Stimulated activated memory B cell treated with anti-CD40 and anti-IgM and Interleukin-4, amounts not matched to agents 10 μg/mL and 1 μg/mL and 100 μg/mL, for 72 hours (primary cell): Measurements from ENCODE around the gene EEF1G.
"Not testable (repeated sequence)": the region's sequence is repeated elsewhere in the genome, so short reads cannot be mapped to it uniquely, and the experiment has no call there.

Experiments
- ATAC-seq: fragments of 150-1000 bp; cut with Tn5 transposase; 2 replicates; pipeline ENCODE4 v1.10.0; 2021
- H3K27ac Mint-ChIP-seq: one replicate; pipeline ENCODE4 v1.8.0; 2022; ENCODE audit warnings: mild to moderate bottlenecking, mixed read lengths
- H3K27me3 Mint-ChIP-seq: one replicate; pipeline ENCODE4 v1.8.0; 2022; ENCODE audit warnings: mixed read lengths
- H3K36me3 Mint-ChIP-seq: one replicate; pipeline ENCODE4 v1.8.0; 2022; ENCODE audit warnings: mixed read lengths
- H3K4me1 Mint-ChIP-seq: one replicate; pipeline ENCODE4 v1.8.0; 2022; ENCODE audit warnings: mixed read lengths
- H3K4me3 Mint-ChIP-seq: one replicate; pipeline ENCODE4 v1.8.0; 2022; ENCODE audit warnings: mild to moderate bottlenecking, moderate library complexity, mixed read lengths
- H3K9me3 Mint-ChIP-seq: one replicate; pipeline ENCODE4 v1.8.0; 2022; ENCODE audit warnings: mixed read lengths

Gene EEF1G, protein sequence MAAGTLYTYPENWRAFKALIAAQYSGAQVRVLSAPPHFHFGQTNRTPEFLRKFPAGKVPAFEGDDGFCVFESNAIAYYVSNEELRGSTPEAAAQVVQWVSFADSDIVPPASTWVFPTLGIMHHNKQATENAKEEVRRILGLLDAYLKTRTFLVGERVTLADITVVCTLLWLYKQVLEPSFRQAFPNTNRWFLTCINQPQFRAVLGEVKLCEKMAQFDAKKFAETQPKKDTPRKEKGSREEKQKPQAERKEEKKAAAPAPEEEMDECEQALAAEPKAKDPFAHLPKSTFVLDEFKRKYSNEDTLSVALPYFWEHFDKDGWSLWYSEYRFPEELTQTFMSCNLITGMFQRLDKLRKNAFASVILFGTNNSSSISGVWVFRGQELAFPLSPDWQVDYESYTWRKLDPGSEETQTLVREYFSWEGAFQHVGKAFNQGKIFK

DNA sequence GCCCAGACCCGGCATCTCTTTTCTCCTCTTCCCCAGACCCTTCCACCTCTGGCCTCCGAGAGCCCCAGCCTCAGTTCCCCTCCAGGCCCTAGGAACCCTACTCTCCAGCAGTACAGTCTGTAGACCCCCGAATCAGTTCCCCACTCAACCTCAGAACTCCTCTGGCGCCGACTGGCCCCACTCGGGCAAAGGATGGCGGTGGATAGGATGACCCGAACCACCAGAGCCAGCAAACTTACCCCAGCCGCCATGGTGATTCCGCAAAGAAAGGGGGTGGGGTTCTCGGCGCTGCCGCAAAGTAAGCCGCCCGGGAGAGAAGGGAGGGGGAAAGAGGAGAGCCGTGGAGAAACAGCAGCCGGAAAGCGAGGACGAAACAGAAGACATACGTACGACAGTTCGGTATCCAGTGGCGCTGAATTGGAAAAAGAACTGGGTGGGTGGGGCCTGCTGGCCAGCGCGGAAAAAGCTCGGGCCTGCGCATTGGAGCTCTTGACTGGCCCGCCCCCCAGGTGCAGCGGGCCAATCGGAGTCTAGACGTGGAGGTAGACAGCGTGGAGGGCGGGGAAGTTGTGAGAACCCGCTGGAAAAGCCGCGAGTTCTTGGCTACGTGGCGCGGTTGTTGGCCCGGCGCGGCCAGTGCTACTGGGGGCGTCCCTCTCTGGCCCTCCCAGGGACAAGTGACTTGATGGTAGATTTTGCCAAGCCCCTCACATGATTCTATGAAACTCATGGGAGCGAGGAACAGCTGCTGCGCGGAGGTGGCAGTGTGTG, at the start of gene EEF1G:
Gene EEF1G (minus strand): TSS at position 300 of the 771 bp plus-strand sequence. CDS start 49 bp downstream, at position 251.
- peak within 1 kb of the TSS; percentile 98 for H3K27ac Mint-ChIP-seq
- H3K9me3 Mint-ChIP-seq = no peaks in the 10 kb centered on the region
- peaks cover 53% of the 10 kb centered on the region for H3K4me1 Mint-ChIP-seq
- H3K36me3 Mint-ChIP-seq = peaks cover 69% of the 10 kb centered on the region
- H3K27me3 Mint-ChIP-seq = no peaks in the 10 kb centered on the region
- peak within 1 kb of the TSS; percentile 98 for H3K4me3 Mint-ChIP-seq
- peak; percentile 95 for ATAC-seq

DNA sequence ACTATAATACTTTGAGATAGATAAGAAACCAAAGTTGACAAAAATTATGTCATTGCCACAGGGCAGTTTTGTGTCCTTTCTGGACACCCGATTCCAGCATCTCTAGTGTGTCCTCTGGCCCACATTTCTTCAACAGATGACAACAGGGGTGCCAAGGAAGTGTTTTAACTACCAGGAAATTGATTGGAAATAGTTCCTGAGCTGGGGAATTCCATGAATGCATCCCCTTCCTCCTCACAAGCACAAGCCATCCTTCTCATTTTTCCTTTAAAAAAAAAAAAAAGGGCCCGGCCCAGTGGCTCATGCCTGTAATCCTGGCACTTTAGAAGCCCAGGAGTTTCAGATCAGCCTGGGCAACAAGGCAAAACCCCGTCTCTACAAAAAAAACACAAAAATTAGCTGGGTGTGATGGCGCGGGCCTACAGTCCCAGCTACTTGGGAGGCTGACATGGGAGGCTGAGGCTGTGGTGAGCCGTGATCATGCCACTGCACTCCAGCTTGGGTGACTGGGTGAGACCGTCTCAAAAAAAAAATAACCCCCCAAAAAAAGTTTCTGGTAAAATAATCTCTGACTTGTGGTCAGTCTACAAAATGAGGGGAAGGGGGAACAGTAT, 48.9 kb upstream of the EEF1G start:
- Mint-ChIP-seq H3K4me1 (peaks cover 16% of the 10 kb centered on the region), H3K27ac (peak overlapping the region; percentile 90), H3K9me3 (no peaks in the 10 kb centered on the region), H3K27me3 (no peaks in the 10 kb centered on the region), H3K36me3 (peaks cover 23% of the 10 kb centered on the region), H3K4me3 (peak overlapping the region; percentile 93)
- ATAC-seq = no peak

DNA sequence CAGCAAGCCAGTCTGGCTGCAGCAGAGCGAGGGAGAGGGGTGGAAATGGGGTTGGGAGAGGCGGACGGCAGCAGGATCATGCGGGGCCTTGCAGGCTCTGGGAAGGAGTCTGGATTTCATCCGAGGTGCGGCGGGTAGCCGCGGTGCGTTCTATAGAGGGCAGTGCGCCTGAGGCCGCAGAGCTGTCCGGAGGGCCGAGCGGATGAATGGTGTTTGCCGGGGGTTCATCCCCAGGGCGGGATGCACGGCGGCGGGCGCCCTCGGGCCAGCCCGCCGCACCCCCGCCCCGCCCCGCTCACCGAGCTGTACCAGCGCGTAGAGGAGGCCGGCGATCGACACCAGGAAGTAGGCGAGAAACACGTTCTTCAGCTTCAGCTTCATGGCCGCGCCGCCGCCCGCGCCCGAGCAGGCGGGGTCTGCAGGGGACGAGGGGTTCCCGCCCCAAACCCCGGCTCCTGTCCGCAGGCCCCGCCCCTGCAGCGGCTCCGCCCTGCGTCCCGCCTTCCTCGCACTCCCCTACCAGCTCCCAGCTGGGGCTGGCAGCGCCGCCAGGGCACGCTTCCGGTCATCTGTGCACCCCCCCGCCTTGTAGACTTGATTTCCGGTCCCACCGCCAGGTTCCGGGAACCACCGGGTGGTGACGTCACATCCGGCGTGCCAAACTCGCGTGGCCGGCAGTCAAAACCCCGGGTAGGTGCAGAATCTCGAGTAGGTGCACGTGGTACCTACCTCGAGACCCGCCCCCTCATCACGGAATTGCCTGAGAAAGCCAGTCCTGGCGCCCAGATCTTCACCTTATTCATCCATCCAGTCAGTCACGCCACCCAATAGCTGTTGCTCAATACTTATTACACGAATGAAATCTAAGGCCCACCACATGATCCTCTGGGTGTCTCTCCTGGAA, 48.1 kb upstream of the EEF1G start, which contains the start of gene B3GAT3:
Gene B3GAT3 (minus strand): TSS at position 420 of the 904 bp plus-strand sequence. CDS start 39 bp downstream, at position 381.
- Mint-ChIP-seq H3K27me3 (no peaks in the 10 kb centered on the region), H3K9me3 (no peaks in the 10 kb centered on the region), H3K36me3 (peaks cover 24% of the 10 kb centered on the region), H3K4me3 (peak within 1 kb of the TSS; percentile 93), H3K4me1 (peaks cover 16% of the 10 kb centered on the region), H3K27ac (peak within 1 kb of the TSS; percentile 90)
- peak; percentile 99 for ATAC-seq

DNA sequence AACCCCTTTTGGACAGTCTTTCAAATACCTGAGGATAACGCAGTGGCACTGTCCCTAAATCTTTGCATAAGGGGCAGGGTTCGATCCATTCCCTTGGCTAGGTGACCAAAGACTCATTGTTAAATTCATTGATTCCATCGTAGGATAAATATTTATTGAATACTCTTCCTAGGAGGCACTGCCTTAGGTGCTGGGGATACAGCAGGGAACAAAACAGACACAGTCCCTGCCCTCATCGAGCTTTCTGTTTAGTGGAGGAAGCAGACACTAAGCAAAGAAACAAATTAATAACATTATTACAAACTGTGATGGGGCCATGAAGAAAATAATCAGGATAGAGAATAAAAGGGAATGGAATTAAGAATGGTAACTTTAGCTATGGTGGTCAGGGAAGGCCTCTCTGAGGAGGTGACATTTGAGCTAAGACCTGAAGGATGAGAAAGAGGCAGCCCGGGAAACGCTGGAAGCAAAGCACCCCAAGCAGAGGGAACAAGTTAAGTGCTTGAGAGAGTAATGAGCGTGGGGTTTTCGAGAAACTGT, 47.4 kb upstream of the EEF1G start:
- peak overlapping the region; percentile 93 for H3K4me3 Mint-ChIP-seq
- peak overlapping the region; percentile 90 for H3K27ac Mint-ChIP-seq
- no peaks in the 10 kb centered on the region for H3K9me3 Mint-ChIP-seq
- no peaks in the 10 kb centered on the region for H3K27me3 Mint-ChIP-seq
- peaks cover 16% of the 10 kb centered on the region for H3K4me1 Mint-ChIP-seq
- H3K36me3 Mint-ChIP-seq = peaks cover 24% of the 10 kb centered on the region
- ATAC-seq = no peak

DNA sequence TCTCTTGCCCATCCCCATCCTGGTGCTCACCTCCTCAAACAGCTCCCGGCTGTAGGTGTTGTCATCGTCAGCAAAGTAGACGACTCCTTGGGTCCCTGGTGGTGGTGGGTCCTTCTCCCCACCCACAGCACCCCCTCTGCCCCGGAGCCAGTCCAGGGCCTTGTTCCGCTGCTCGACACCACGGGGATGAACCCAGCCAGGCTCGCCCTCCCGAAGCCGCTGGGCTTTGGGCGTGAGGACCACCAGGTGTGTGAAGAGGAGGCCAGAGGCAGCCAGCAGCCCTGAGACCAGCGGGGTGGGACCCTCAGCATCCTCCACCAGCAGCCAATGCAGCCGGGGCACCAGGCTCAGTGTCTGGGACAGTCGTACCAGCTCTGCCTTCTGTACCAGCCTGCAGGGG, 43.3 kb upstream of the EEF1G start:
- H3K27ac Mint-ChIP-seq = peak overlapping the region; percentile 51
- H3K36me3 Mint-ChIP-seq = peaks cover 22% of the 10 kb centered on the region
- ATAC-seq, H3K27me3 Mint-ChIP-seq, H3K4me3 Mint-ChIP-seq, H3K9me3 Mint-ChIP-seq: not testable (repeated sequence)
- peaks cover 17% of the 10 kb centered on the region for H3K4me1 Mint-ChIP-seq

DNA sequence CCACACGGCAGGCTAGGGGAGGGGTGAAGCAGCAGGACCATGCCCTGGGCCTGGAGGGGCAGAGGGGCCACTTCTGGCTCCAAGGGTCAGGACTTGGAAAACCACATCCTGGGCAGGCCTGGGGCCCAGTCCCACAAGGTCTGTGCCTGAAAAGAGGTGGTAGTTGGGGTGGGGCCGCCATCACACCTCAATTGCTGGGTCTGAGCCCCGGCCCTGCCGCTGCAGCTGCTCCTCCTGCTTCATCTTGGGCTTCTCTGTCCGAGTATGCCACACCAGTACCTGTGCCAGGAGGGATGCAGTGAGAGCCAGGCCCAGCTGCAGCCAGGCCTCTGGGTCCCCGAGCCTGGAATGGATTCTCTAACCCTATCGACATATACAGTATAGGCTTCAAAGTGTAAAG, 41.8 kb upstream of the EEF1G start:
- ATAC-seq = no peak
- Mint-ChIP-seq H3K27ac (no peak overlapping the region), H3K4me3 (no peak overlapping the region), H3K36me3 (peaks cover 22% of the 10 kb centered on the region), H3K9me3 (no peaks in the 10 kb centered on the region), H3K4me1 (peaks cover 21% of the 10 kb centered on the region), H3K27me3 (no peaks in the 10 kb centered on the region)

DNA sequence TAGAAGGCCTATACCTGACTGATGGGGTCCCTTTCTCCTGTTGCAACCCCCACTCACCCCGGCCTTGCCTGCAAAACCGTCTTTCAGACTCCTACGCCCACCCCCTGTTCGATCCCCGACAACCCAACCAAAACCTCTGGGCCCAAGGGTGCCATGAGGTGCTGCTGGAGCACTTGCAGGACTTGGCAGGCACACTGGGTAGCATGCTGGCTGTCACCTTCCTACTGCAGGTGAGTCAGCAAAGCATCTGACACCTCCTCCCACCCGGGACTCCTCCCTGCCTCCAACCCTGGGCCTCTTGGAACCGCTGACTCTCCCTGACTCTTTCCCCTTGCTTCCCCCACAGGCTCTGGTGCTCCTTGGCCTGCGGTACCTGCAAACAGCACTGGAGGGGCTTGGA, 40.6 kb upstream of the EEF1G start:
- no peak for ATAC-seq
- Mint-ChIP-seq H3K27ac (peak overlapping the region; percentile 94), H3K4me3 (no peak overlapping the region), H3K4me1 (peaks cover 23% of the 10 kb centered on the region), H3K27me3 (no peaks in the 10 kb centered on the region), H3K36me3 (peaks cover 25% of the 10 kb centered on the region), H3K9me3 (no peaks in the 10 kb centered on the region)

DNA sequence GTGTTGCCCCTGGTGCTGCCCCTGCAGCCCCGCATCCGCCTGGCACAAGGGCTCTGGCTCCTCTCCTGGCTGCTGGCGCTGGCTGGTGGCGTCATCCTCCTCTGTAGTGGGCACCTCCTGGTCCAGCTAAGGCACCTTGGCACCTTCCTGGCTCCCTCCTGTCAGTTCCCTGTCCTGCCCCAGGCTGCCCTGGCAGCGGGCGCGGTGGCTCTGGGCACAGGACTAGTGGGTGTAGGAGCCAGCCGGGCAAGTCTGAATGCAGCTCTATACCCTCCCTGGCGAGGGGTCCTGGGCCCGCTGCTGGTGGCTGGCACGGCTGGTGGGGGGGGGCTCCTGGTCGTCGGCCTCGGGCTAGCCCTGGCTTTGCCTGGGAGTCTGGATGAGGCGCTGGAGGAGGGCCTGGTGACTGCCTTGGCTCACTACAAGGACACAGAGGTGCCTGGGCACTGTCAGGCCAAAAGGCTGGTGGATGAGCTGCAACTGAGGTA, 39.6 kb upstream of the EEF1G start:
- Mint-ChIP-seq H3K9me3 (no peaks in the 10 kb centered on the region), H3K36me3 (peaks cover 33% of the 10 kb centered on the region), H3K27ac (peak overlapping the region; percentile 94), H3K27me3 (no peaks in the 10 kb centered on the region), H3K4me1 (peaks cover 31% of the 10 kb centered on the region), H3K4me3 (peak overlapping the region; percentile 66)
- ATAC-seq = no peak

DNA sequence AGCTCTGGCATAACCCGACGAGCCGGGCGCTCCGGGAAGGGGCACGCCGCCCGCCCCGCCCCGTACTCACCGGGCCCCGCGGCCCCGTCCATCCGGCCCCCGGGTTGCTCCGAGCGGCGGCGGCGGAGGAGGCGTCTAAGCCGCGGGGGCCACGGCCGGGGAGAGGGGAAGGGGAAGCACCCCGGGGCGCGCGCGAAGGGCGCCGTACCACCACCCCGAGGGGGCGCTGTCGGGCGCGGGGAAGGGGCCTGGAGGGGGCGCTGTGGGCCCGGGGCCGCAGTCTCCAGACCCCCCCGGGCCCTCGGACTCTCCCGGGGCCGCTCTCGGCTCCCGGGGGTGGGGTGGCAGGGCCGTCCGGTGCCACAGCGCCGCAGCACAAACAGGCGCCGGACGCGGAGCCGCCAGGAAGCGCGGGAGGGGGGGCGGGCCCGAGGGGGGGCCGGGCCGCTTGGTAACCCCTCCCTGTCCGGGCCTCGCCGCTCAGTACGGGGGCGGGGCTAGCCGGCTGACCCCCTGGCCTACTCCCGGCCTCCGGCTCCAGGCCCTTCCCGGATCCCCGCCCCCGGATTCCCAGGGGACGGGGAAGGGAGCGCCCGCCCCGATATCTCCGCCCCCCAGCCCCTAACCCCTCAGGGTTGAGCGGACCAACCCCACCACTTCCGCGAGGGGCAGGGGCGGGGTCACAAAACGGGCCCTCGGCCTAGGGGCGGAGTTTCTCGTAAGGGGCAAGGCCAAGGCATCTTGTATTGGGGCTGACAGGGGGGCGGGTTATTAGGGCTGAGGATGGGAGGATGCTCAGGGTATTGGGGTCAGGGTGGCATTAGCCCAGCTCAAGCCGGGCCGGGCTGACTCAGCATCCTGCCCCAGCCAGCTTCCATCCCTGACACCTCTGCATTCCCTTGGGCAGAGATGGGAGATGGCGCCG, 38.9 kb upstream of the EEF1G start, which contains the start of the genes EML3 and ROM1:
Gene EML3 (minus strand): TSS at position 410 of the 925 bp plus-strand sequence. CDS start 318 bp downstream, at position 92.
Gene ROM1 (plus strand): TSS at position 892 of the 925 bp plus-strand sequence. CDS start 25 bp downstream, at position 917.
- Mint-ChIP-seq H3K27ac (peak within 1 kb of the TSS; percentile 94), H3K27me3 (no peaks in the 10 kb centered on the region), H3K4me1 (peaks cover 38% of the 10 kb centered on the region), H3K9me3 (no peaks in the 10 kb centered on the region), H3K36me3 (peaks cover 40% of the 10 kb centered on the region), H3K4me3 (peak within 1 kb of the TSS; percentile 97)
- peak; percentile 88 for ATAC-seq

DNA sequence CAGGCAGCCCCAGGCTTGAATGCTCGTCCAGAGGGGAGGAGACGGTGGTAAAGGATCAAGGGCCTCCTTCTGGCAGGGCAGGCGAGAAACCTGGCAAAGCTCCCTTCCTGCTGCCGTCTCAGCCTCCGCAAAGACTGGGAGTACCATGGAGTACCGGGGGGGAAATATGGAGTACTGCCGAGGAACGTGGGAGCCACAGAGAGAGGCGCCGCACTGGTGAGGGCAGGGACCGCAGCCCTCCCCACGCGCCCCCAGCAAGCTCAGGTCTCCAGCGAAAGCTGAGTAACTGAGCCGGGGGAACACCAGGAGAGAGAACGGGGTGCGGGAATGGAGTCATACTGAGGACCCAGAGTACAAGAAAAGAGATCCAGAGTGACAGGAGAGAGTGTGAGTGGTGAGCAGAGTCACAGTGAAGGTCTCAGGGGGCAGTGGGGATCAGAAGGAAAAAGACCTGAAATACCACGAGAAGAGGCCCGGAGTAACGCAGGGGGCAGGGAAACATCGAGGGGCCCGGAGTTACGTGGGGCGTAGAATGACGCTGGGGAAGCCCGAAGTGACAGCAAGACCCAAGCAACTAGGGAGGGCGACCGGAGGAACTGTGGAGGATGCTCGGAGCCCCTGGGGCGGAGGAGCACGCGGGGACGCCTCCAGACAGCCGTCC, 38.1 kb upstream of the EEF1G start:
- Mint-ChIP-seq H3K9me3 (no peaks in the 10 kb centered on the region), H3K27me3 (no peaks in the 10 kb centered on the region), H3K36me3 (peaks cover 39% of the 10 kb centered on the region), H3K4me1 (peaks cover 42% of the 10 kb centered on the region), H3K27ac (peak overlapping the region; percentile 94), H3K4me3 (peak overlapping the region; percentile 97)
- peak; percentile 58 for ATAC-seq

DNA sequence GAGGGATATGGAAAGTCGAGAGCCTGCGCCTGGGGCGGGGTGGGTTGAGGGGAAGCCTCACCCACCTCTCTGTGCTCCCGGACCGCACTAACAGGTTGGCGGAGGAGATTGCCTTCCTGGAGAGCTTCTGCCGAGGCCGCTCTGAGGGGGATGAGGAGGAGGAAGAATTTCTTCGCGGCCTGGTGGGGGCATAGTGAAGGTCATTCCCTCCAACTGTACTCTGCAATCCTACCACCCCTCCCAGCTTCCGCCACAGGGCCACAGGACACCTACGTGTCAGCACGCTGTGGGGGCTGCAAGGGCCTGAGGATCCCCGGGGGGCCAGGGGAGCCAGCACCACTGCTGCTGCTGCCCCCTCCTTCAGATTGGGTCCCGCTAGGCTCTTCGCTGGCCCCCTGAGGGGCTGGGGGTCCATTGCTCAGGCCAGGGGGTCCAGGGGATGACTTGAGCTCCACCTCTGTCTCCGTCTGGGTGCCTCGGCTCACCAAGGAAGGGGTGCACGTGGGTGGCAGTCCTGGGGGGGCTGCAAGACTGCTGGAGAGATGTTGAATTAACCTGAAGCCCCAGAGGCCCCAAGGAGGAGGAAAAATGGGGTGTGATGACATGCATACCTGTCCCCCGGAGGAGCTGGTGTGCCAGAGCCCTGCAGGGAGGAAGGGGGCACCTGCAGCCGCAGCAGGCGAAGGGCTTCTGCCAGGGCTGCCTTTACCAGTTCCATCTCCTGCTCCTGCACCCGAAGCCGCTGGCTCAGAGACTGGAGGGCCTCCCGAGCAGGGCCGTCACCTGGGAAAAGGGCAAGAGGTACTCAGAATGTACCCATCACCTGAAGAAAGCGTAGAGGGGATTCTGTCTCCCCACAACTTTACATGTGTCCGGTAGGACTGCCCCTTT, 37.4 kb upstream of the EEF1G start:
- Mint-ChIP-seq H3K4me3 (peak overlapping the region; percentile 97), H3K9me3 (no peaks in the 10 kb centered on the region), H3K4me1 (peaks cover 42% of the 10 kb centered on the region), H3K27me3 (no peaks in the 10 kb centered on the region), H3K36me3 (peaks cover 38% of the 10 kb centered on the region), H3K27ac (peak overlapping the region; percentile 94)
- ATAC-seq = no peak

DNA sequence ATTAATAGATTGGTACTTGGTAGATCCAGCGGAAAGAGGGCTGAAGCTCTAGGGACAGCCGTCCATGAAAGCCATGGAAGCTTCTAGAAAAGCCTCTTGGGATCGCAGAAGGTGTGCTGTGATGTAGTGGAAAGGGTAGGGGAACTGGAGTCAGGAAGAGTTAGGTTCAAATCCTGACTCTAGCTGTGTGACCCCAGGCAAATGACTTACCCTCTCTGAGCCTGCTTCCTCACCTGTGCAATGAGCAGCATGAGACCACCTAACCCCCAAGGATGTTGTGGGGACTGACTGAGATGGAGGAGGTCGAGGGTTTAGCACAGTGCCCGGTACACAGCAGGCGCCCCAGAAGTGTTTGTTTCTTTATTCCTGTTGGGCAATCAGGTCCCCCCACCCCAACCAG, 36.7 kb upstream of the EEF1G start:
- Mint-ChIP-seq H3K27me3 (no peaks in the 10 kb centered on the region), H3K9me3 (no peaks in the 10 kb centered on the region), H3K4me1 (peaks cover 42% of the 10 kb centered on the region), H3K36me3 (peaks cover 44% of the 10 kb centered on the region), H3K4me3 (peak overlapping the region; percentile 97), H3K27ac (peak overlapping the region; percentile 94)
- ATAC-seq = no peak
